COLO829 (cell line): Measurements from ENCODE around the gene ZBP1.

Source experiments
- DNase-seq: peaks from one replicate; pipeline ENCODE4 v3.0.0; 2012; ENCODE audit warnings: low spot score

Gene ZBP1

DNA sequence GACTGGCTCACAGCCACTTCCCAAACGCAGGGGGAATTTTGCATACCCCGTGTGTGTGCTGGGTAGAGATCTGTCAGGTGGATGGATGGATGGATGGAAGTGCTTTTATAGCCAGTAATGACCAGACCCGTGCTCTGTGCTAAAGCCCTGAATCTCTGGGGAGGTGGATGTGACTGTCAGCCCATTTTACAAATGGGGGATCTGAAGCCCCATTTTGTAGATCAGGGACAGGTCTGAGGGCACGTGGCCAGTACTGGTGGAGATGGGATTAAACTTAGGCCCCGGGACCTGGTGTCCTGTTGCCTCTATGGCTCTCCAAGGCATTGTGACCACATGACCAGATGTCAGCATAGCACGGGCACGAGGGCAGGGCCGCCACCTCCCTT, 38.2 kb upstream of the ZBP1 start:
- DNase-seq = no peak

DNA sequence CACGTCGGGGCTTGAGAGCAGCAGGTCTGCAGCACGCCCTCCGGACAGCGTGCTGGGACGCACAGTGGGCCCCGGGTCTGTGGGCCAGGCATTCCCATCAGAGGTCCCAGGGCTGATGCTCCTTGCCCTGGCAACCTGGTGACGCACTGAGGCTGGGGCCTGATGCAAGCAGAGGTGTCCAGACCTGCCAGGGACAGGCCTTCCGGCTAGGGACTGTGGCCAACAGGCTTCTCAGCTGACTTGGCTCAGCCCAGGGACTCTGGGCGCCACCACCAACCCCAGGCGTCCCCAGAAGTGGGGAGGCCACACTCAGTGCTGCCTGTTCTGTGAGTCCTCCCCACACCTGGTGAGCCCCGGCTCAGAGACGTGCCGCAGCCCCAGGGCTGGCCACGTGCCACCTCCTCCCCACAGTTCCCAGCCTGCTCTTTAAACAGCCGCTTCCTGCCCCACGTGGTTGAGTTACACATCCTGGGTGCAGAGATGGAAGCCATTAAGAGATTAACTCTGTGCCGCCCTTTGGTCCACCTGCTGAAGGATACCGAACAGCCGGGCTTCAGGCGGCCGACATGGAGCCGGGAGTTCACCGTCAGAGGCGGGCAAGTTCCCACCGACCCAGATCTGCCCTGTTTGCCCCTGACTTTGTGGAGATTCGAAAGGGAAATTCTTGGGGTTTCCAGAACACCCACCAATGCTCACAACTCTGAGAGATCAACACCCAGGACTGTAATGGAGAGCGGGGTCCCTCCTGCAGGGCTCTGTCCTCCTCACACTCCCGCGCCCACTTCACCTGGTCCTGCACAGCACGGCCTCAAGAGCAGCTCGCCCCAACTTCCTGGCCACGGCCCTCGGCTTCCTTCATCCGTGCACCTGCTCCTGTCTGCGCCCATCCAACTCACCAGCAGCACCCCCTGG, 37.6 kb upstream of the ZBP1 start:
- no peak for DNase-seq

DNA sequence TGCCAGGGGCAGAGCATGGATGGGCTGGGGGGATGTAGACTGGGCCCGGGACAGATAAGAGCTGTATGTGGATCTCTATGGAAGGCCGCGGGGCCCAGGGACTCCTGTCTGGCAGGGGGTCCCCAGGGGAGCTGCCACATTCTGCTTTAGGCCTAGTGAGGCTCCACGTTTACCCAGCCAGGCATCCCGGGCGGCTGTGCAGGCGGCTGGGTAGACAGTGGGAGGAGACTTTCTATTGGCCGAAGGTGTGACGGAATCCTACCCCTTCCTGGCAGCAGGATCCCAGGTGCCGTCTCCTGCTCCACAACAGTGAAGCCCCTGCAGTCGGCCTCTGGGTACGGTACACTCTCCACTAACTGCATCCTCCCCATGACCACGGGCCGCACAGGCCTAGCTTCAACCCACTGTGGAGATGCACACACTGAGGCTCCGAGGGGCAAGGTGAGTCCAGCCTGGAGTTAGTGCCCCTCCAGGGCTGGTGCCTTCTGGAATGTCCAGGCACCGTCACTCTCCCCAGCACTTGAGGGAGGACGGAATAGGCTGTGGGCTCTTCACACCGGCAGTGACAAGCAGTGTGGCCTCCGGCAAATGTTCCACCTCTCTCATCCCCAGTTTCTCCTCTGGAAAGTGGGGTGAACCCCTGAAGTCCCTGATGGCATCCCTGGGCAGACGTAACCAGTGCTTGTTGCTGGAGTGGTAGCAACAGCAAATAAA, 36.8 kb upstream of the ZBP1 start:
- DNase-seq = no peak

DNA sequence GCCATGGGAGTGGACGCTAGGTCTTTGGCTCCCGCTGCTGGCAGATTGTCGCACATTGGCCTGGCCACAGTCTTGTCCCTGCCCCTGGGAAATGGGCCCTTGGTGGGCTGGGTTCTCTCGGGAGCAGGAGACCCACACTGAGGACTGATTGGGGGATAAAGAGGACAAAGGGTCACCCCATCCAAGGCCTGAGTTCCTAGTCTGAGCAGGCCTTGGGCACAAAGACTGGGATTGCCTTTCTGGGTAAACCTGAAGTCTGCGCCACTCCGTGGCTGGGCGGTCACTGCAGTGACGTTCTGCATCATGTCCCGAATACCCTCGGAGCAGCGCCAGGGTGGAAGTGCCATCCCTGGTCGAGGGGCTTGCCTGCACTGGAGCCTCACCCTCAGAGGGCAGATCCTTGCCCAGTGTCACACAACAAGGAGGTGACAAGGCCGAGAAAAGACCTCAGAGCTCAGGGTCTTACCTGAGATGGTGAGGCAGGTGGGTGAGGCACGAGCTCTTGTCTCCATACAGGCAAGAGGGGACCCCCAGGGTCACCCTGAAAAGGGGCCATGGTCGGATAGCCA, 36.1 kb upstream of the ZBP1 start:
- no peak for DNase-seq

DNA sequence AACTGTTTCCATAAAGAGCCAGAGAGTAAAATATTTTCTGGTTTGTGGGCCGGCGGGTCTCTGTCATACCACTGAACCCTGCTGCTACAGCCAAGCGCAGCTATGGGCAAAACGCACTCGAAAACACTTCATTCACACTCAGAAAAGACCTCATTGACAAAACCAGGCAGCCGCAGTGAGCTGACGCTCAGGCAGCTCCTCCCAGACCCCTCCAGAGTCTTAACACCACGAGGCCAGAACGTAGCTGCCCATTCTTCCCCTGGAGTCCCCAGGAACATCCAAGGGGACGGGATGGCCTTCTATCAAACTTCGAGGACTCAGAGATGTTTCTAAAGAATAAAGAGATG, 35.6 kb upstream of the ZBP1 start:
- DNase-seq = no peak

DNA sequence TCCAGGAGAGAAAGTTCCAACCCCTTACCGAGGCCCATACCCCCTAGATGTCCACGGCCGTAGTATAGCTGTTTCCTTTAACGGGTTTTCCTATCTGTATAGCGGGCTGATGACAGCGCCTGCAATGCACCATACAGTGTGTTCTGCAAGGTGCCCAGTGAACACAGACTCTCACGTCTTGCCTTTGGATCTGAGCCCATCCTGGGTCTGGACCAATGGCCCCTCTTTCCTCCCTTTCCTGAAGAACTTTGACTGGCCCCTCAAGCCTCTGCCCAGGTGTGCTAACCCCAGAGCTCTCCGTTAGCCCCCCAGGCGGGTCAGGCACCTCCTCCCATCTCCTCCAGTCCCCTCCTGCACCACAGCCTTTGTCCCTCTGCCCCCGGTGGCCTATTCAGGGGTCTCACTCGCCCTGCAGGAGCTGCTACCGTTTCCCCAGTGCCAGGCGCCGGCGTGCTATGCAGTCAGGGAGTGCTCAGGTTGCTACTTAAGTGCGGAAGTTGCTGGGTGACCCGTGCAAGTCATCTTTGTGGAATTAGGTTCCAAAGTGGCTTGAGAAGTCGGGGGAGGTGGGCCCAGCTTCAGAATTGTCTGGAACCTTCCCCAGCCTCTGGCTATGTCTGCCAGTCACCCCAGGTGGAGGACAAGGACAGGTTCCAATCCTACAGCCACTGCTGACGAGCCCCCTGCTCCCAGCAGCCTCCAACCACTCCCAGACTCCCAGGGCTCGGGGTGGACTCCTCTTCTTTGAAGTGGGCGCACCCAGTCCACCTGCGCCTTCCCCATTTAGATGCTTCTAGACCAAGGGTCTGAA, 35.0 kb upstream of the ZBP1 start:
- DNase-seq = no peak

DNA sequence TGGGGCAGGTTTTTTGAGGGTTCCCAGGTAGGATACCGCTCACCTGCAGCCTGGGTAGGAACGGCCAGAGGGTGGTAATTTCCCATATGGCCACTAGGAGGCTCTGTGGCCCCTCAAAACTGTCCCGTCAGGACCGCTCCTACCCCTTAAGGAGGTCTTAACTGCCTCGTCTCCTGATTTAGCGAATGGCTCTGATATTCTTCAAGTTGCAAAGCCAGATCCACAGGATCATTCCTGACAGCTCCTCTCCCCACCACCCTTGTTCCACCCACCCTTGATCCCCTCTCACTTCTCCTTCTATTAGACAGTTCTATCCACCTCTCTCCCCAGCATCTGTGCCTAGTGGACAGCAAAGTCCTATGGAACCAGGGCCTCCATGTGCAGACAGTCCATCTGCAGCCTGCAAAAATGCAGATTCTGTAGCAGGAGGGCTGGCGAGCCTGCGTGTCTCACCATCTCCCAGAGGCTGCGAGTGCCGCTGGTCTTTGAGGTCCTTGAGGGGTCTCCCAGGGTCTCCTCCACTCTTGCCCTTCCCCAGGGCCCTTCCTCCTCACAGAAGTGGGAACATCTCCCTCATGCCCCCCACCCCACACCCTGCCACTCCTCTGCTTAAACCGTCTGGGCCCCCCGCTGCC, 34.3 kb upstream of the ZBP1 start:
- peak; percentile 86 for DNase-seq

DNA sequence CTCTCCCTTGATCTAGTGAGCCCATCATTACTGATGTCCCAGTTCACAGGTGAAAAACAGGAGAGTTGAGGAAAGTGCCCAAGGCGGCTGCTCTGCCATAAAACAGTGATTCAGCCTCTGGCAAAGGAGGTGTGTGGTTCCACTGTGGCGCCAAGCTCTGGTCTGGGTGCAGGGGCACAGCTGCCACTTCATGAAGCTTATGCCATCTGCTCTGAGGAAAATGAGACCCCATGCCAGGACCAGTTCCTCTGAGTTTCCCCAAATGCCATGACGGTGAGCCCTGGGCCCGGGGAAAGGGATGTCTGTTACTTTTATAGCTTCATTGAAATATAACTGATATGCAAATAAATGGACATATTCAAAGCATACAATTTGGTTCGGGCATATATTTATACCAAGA, 33.7 kb upstream of the ZBP1 start:
- no peak for DNase-seq

DNA sequence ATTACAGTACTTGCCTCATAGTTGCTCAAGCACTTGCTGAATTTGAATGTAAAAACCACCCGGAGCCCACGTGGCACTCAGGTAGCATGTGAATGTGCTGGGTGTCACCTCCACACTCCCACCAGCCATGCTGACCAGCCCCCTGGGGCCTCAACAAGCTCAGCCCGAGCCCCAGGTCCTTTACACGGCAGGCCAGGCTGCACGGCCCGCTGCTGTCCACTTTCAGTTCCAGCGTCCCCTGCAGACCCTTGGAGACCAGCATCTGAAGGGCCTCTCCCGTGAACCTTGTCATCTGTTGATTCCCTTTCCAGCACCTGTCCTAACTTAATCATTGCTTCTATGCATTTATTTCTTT, 33.3 kb upstream of the ZBP1 start:
- DNase-seq = no peak

DNA sequence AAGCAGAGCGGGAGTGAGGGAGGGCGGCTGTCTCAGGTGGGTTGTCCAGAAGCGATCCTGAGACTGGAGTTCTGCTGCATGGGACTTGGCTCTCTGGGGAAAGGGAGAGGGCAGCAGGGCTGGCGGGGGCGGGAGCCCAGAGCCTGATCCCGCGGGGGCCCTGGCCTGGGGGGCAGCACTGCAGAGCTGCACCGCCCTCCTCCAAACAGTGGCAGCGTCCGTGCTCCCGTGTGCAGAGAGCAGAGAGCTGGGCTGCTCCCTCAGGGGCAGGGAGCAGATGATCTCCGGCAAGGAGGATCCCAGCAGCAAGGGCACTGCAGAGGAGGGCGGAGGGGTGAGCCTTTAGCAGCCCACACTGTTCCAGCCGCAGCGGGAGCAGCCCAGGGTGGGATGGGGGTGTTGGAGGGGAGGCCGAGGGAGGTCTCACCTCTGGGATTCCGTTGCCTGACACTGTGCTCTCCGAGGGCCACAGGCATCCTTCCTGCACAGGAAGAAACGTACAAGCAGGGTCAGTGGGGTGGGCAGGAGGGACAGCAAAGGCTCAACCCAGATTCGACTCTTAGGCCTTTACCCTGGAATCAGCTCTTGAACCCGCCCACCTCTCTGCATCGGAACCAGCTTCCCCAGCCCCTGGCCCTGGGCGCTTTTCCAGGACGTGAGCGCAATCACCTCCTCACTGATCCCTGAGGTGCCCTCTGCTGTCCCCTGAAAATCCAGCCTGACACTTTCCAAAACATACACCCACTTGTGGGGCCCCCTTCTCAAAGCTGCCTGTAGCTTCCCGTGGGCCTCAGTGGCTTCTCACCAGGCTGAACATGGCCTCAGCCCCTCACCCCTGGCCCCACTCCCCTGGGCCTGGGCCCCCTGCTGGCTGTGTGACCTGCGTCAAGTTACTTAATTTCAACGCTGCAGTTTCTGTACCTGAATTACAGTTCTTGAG, 32.6 kb upstream of the ZBP1 start:
- DNase-seq = no peak

DNA sequence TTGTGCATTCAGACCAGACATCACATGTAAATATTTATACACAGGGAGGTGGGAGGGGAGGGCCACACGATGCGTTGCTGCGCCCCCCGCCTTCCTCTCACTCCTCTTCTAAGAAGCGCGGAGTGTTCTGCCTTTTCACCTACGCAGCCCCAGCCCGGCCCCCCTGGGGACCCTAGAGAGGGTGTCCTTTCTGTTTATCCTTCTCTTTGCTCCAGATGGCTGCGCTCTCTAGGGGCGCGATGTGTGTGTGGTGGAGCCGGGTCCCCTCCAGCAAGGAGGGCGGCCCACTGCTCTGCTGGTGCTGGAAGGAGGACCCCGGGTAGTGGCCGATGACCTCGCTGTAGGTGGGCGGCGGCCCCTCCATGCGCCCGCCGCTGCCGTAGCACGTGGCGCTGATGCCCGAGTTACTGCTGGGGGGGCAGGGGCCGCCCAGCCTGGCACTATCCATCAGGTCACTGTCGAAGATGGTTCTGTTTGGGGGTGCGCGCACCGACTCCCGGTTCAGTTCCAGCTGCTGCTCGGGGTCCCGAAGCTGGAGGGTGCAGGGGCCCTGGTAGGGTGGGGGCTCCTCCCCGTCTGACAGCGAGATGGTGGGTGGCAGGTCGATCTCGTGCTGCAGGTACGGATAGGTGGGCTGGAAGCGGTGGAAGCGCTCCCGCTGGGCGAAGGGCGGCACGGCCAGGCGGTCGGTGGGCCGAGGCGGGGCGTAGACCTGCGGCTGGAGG, 31.8 kb upstream of the ZBP1 start:
- DNase-seq = no peak

DNA sequence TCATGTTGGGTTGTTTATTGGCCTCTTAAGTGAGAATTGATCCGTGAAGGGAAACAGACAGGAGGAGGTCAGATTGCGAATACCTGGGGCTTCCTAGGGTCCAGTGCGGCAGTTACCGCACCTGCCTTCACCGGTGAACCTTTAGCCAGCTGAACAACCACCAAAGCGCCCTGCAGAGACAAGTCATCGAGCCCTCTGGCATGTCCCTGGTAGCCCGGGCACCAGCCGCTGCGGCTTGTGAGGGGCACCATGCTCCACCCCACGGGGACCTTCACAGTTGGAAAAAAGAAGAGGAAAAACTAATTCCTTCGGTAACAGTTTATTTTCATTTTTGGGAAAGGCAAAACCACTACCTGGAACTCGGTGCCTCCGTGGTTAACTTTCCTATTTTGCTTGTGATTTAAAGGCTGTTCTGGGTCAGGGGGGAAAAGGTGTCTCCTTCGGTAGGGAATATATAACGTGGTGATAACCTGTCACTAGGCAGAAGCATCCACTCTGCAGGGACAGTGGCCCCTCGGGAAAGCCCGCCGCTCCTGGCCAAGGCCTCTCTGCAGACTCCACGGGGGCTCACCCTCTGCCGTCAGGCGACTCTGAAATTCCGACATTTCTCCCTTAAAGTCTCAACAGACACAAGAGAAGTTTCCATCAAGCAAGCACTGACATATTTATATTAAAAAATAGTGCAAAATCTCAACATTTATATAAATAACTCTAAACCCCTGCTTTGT, 30.7 kb upstream of the ZBP1 start:
- DNase-seq = no peak

DNA sequence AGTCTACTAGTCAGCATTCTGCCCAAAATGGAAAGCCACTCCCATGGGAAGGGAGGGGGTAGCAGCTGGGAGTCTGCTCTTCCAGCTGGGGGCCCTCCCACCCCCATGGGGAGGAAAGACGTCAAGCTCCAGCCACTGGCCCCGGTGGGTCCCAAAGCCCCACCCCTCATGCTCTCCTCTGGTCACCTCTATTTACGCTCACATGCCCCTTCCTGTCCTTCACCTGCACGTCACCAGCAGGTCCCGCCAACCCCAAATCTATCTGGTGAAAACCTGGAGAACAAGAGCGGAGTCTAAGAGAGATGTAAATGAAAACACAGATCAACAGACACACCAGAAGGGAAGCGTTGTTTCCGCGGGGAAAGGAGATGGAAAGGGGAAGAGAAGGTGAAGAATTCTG, 30.0 kb upstream of the ZBP1 start:
- DNase-seq = no peak

DNA sequence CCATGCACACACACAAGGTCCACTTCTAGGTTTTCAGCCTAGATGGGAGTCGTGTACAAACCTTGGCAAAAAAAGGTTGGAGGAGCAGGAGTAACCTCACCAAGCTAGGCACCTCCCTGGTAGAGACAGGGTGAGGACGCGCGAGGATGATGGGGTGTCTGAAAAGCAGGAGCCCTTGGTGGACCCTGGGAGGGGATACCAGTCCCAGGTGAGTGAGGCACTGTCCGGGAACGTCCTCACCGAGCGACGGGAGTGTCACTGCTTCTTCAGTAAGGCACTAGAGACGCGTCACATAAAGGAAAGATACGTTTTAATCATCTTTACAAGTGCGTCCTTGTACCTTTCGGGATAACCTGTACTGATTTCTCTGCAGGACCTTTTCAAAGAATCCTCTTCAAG, 29.4 kb upstream of the ZBP1 start:
- no peak for DNase-seq

DNA sequence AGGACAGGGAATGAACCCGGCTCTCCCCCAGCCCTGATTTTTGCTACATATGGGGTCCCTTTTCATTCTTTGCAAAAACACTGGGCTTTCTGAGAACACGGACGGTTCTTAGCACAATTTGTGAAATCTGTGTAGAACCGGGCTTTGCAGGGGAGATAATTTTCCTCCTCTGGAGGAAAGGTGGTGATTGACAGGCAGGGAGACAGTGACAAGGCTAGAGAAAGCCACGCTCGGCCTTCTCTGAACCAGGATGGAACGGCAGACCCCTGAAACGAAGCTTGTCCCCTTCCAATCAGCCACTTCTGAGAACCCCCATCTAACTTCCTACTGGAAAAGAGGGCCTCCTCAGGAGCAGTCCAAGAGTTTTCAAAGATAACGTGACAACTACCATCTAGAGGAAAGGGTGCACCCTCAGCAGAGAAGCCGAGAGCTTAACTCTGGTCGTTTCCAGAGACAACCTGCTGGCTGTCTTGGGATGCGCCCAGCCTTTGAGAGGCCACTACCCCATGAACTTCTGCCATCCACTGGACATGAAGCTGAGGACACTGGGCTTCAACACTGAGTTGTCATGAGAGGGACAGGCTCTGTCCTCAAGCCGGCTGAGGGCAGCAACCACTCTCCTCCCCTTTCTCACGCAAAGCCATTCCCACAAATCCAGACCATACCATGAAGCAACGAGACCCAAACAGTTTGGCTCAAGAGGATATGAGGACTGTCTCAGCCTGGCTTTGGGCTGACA, 28.8 kb upstream of the ZBP1 start:
- DNase-seq = no peak

DNA sequence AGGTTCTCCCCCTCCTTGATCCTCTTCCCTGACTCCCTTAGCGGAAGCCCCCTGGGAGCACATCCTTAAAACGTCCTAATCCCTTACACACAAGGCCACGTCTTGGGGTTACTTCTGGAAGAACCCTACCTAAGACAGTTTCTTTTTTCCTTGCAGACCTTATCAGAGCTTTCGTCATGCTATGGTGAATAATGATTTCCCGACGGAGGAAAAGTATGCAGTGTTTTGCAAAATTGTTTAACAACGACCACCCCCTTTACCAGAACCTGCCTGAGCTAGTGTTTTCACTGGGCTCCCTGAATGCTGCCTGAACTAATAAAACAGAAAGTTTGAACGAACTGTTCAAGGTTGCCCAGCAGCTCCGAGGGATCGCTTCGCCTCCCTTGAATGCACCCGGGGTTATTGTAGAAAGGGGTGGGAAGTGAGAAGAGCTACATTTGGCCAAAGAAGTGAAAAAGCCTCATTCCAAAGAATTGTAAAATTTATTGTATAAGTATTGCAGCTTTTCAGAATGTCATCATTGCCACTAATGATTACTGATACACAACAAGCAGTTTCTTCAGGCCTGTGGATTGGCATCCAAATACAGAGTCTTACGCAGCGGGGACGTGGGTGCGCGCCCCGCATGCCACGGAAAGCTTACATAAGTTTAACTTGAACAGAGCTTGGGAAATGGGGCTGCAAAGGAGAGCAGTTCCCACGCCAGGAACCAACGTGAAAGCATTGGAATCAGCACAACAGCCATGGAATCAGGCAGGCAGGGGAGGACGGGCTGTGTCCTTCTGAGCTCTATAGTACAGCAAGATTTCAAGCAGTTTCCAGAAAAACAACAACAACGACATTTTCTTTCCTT, 27.9 kb upstream of the ZBP1 start:
- DNase-seq = no peak

DNA sequence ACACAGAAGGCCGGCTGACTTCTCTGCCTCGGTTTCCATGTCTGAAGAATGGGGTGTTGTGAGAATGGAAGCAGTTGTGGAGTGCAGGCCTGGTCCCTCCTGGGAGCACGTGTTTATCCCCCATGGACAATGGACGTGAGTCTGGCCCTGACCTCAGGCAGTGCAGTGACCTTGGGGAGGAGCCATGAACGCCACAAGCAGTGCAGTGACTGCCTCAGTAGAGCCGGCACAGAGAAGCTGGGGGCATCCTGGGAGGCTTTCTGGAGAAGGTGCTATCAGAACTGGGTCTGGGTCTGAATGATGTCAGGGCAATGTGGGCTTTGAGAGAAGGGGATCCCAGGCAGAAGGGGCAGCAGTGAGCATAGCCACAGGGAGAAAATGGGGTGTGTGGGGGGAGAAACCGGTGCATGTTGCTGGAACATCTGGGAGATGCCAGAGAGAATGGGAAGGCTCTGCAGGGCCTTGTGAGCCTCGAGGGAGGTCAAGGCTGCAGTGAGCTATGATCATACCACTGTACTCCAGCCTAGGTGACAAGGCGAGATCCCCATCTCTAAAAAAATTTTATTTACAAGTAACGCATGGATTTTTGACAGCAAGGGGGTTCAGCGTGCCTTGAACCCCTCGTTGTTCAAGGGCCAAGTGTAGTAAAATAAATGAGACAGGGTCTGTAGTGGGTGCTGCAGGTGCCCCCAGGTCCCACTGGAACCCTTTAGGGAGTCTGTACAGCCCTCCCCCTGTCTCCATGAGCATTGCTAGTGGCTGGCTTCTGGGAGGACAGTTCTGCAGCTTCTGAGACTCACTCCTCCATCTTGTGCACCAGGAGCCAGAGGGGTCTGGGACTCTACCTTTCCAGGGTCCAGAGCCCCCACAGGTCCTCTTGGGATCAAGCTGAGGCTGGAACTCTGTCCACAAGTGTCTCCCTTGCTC, 27.0 kb upstream of the ZBP1 start:
- no peak for DNase-seq
